Subcutaneous adipose tissue (tissue), 4 donors: Measurements from ENCODE around the gene RAP1B. TPM values are rescaled to one million over a fixed set of nuclear protein-coding genes. Genes with fewer than 3 reads are reported as not detected.

Experiments used
- total RNA-seq, 4 donors: library from RNA; depleted of rRNA; stranded (reverse); fragments of >200 nt; gene quantifications; one replicate each; pipeline ENCODE4 v1.1.0, GENCODE V29; 2016
- TF ChIP-seq, protein P1 (sequence below): fragments of 450-650 bp; IDR thresholded peaks from one replicate; pipeline ENCODE4 v1.5.1; 2016; ENCODE audit warnings: low read depth, mild to moderate bottlenecking, control low read depth, antibody characterized with exemption, moderate library complexity

Gene RAP1B
- total RNA-seq, 4 donors from 2014 or later, result 194 to 453 (median 272) TPM

DNA sequence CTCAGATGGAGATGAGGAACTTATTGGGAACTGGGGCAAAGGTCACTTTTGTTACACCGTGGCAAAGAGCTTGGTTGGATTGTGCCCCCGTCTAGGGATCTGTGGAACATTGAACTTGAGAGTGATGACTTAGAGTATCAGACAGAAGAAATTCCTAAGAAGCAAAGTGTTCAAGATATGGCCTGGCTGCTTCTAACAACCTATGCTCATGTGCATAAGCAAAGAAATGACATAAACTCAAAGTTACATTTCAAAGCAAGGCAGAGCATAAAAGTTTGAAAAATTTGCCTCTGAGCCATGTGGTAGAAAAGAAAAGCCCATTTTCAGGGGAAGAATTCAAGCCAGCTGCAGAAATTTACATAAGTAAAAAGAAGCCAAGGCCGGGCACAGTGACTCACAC lies 21.5 kb upstream of the RAP1B start:
- TF ChIP-seq, protein P1, sequence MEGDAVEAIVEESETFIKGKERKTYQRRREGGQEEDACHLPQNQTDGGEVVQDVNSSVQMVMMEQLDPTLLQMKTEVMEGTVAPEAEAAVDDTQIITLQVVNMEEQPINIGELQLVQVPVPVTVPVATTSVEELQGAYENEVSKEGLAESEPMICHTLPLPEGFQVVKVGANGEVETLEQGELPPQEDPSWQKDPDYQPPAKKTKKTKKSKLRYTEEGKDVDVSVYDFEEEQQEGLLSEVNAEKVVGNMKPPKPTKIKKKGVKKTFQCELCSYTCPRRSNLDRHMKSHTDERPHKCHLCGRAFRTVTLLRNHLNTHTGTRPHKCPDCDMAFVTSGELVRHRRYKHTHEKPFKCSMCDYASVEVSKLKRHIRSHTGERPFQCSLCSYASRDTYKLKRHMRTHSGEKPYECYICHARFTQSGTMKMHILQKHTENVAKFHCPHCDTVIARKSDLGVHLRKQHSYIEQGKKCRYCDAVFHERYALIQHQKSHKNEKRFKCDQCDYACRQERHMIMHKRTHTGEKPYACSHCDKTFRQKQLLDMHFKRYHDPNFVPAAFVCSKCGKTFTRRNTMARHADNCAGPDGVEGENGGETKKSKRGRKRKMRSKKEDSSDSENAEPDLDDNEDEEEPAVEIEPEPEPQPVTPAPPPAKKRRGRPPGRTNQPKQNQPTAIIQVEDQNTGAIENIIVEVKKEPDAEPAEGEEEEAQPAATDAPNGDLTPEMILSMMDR, result no peak

DNA sequence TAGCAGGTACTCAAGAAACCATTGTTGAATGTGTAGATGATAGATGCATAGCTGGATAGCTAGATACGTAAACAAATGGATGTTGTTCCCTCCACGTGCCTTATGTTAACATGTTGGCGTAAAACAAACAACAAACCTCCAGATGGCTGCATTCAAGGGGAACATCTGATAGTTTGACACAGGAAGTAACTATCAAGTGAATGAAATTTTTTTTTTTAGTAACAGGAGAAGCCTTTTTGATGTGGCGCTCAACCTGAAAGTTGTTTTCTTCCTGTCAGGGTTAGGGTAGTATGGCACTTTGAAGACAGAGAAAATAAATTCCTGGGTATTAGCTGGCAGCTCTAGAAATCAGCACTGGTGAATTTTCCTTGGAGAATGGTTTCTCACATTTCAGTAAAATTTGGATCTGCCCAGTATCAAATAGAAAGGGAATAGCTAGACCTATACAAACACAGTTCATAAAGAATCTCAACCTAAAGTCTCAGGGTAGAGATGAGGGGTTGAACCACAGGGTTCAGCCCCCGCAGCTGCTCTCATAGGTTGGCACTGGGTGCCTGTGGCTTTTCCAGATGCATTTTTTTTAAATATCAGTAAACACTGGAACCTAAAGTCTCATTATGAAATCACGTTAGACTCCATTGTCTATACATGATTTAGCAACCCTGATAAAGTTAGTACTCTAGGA lies 18.8 kb upstream of the RAP1B start:
- TF ChIP-seq, protein P1, result no peak

DNA sequence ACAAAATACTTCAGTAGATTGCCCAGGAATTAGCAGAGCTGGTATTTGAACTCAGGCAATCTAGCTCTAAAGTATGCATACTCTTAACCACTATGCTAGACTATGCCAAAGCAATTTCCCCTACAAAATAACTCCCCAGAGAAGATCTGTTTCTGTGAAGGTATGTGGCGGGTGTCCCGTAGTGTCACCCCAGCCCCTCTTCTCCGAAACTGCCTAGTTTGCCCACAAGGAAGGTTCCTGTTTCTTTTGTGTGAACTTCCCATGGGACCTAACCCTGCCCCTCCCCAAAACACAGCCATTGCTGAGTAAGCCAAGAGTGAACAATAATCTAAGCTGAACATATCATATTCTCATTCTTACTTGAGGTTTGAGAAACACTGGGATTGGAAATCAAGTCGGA lies 15.5 kb upstream of the RAP1B start:
- TF ChIP-seq, protein P1, result no peak

DNA sequence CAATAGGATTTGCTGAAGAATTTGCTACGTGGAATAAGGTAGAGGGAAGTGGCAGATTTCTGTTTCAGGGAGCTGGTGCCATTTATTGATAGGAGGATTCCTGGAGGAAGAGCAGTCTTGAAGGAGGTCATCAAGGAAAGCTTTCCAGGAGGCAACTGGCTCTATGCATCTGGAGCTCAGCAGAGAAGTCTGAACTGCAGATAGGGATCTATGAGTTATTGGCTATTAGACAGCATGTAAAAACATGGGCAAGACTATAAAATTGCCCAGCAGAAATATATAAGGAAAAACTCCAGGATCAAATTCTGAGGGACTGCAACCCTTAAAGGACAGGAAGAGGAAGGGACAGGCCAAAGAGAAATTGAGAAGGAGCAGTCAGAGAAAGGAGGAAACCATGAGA lies 8.9 kb upstream of the RAP1B start:
- TF ChIP-seq, protein P1, result no peak

DNA sequence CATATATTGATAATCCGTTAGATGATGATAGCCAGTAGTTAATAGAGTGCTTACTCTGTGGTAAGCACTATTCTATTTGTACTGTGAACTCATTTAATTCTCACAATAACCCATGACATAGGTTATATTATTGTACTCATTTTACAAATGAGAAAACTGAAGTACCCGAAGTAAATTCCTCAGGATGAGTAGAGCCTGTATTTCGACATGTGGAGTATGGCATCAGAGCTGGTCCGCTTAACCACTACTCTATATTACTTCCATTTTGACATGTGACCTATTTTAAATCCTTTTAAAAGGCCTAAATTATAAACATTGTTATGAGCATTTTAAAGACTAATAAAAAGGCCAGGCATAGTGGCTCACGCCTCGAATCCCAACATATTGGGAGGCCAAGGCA lies 8.0 kb upstream of the RAP1B start:
- TF ChIP-seq, protein P1, result no peak

DNA sequence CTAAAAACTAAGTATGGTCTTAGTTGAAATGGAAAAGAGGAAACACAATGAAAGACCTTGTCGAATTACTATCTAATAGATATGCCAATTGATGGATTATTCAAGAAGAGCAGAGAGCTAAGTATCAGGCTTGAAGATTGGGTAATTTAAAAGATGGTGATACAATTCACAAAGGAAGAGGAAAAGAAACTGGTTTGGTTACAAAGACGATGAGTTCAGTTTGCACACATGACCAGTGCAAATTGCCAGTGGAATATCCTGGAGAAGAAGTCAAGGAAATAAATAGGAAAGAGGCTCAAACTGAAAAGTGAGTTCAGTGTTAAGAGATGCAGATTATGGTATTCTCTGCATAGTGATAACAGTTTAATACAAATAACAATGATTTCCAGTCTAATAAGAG lies 2.5 kb upstream of the RAP1B start:
- TF ChIP-seq, protein P1, result no peak

DNA sequence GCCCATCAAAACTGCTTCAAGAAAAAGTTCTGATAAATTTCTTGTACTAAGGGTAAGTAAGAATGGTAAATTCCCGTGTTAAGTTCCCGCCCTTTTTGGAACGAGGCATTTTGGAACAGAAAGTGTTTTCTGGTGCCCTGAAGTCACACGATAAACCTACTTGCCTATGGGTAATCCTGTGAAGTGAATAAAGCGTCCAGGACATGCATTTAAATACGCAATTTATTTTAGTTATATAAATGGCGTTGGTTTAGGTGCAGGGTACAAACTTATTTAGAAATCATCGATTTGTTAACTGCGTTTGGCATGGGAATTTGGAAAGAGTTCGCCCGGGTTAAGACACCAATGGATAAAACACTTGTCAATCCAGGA lies 715 bp upstream of the RAP1B start:
- TF ChIP-seq, protein P1, result no peak
